ENCODE results near the gene GBA3. TPM values are rescaled to one million over a fixed set of nuclear protein-coding genes. Genes with fewer than 3 reads are reported as not detected.

Gene GBA3
- total and polyA plus RNA-seq, 2 donors (not counting 3 experiments of a cell fraction or from before 2014, with no cell fraction given) = not detected

- Histone ChIP-seq H3K9ac (replicated peaks; ENCODE audit: extremely low read depth, insufficient read depth, low read length) (no peak overlapping the region), H3K9me1 (replicated peaks; ENCODE audit: control insufficient read depth, extremely low read depth, insufficient read depth, low read length) (no peaks in the 10 kb centered on the region), H3K4me3 (replicated peaks in 1 of 3; ENCODE audit: insufficient read depth in 1 of 3, low read depth in 1 of 3, low read length in 3 of 3) (no peak overlapping the region), H3K27me3 (ENCODE audit: control insufficient read depth in 2 of 2, insufficient read depth in 2 of 2, low read length in 2 of 2) (no peaks in the 10 kb centered on the region), H3K9me3 (replicated peaks; ENCODE audit: control insufficient read depth, insufficient read depth, low read length) (peaks cover 4% of the 10 kb centered on the region), H2AFZ (ENCODE audit: low read depth, low read length) (no peak overlapping the region), H3K36me3 (ENCODE audit: control insufficient read depth in 2 of 2, extremely low read depth in 1 of 2, insufficient read depth in 2 of 2, low read length in 2 of 2) (no peaks in the 10 kb centered on the region), H3K79me2 (ENCODE audit: control insufficient read depth, insufficient read depth, low read length) (no peaks in the 10 kb centered on the region), H3K27ac (ENCODE audit: insufficient read depth, low read depth, low read length) (no peak overlapping the region), H3K4me1 (ENCODE audit: control insufficient read depth, extremely low read depth, insufficient read depth, low read length) (no peaks in the 10 kb centered on the region), H4K20me1 (replicated peaks; ENCODE audit: control insufficient read depth, extremely low read depth, insufficient read depth, low read length) (no peaks in the 10 kb centered on the region), H3K4me2 (ENCODE audit: insufficient read depth, low read length) (no peak overlapping the region)
- TF ChIP-seq MAX (IDR thresholded peaks at IDR 0.05; ENCODE audit: insufficient read depth, insufficient read length) (no peak), POLR2AphosphoS5 (IDR thresholded peaks at IDR 0.05; ENCODE audit: insufficient read depth, low read depth, low read length) (no peak), GATA2 (IDR thresholded peaks at IDR 0.05; ENCODE audit: insufficient read depth, insufficient read length, low read depth, low read length) (no peak), FOS (IDR thresholded peaks at IDR 0.05; ENCODE audit: borderline replicate concordance, insufficient read depth, low read length) (no peak), MYC (IDR thresholded peaks at IDR 0.05; ENCODE audit: low read depth, low read length) (no peak), POLR2A (IDR thresholded peaks at IDR 0.05; ENCODE audit: low read depth, low read length) (no peak), CTCF (IDR thresholded peaks at IDR 0.05; ENCODE audit: extremely low read depth in 1 of 2, insufficient read depth in 1 of 2, low read depth in 1 of 2, low read length in 2 of 2) (no peak), EZH2 (IDR thresholded peaks at IDR 0.05; ENCODE audit: borderline replicate concordance, low read depth, low read length, severe bottlenecking) (no peak), JUN (IDR thresholded peaks at IDR 0.05; ENCODE audit: borderline replicate concordance, insufficient read depth, insufficient read length, low read depth) (no peak)
- dilution Hi-C loops (cut with MboI; ENCODE audit: extremely low pct_ligation_motif_present, low sequenced_read_pairs) (no loop called here), intact Hi-C loops (cut with micrococcal nuclease) (no loop called here)
- BruUV-seq (replicated peaks) = no TSS peak
- DNase-seq (ENCODE audit: low read depth, low spot score) (no peak), FAIRE-seq (no peak)
- ChIA-PET POLR2A (no interaction called here), CTCF (no interaction called here)
Measured at GRCh38 chr4:22859318-22859717, 166.6 kb downstream of the GBA3 start.

Other genes with a start within 250 kb of the GBA3 start
- 34.4 and 36.2 TPM in 2 replicates for gene ADGRA3, start 176.9 kb upstream of the GBA3 start, total RNA-seq
- 13.1 and 17.2 TPM in 2 replicates for gene ADGRA3, start 176.9 kb upstream of the GBA3 start, polyA plus RNA-seq

Measured in endothelial cell of umbilical vein (primary cell).